Neural progenitor cell (in vitro differentiated cells): ENCODE measurements around the gene MDP1.

ENCODE experiments used
- EZH2 ChIP-seq: fragments of 200-600 bp; sonication (generic); IDR thresholded peaks from 2 replicates; pipeline ENCODE4 v1.6.1; 2017; ENCODE audit warnings: antibody characterized with exemption, mild to moderate bottlenecking, moderate library complexity
- EZH2phosphoT487 ChIP-seq: fragments of 200-600 bp; sonication (generic); IDR thresholded peaks from 2 replicates; pipeline ENCODE4 v1.6.1; 2017; ENCODE audit warnings: antibody characterized with exemption
- TF ChIP-seq, protein P1 (sequence below): fragments of 200-600 bp; sonication (generic); IDR thresholded peaks from 2 replicates; pipeline ENCODE4 v1.5.1; 2017; ENCODE audit warnings: antibody characterized with exemption, mild to moderate bottlenecking

DNA sequence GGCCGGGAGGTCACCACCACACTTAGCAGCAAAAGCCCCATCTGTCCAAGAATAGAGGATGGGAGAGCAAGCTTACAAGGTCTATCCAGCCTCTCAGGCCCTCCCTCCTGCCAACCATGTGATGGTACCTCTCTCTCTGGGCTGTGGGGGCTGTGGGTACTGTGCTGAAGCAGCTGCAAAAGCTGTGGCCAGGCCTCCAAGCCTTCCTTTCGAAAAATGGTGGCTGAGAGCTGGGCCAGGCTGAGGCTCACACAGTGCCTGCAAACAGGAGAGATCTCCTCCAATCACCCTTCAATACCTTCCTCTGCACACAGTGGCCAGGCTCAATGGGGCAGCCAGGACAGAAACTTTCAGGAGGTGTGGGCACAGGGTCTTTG lies 28.3 kb downstream of the MDP1 start:
- TF ChIP-seq EZH2phosphoT487: no peak
- TF ChIP-seq, protein P1, sequence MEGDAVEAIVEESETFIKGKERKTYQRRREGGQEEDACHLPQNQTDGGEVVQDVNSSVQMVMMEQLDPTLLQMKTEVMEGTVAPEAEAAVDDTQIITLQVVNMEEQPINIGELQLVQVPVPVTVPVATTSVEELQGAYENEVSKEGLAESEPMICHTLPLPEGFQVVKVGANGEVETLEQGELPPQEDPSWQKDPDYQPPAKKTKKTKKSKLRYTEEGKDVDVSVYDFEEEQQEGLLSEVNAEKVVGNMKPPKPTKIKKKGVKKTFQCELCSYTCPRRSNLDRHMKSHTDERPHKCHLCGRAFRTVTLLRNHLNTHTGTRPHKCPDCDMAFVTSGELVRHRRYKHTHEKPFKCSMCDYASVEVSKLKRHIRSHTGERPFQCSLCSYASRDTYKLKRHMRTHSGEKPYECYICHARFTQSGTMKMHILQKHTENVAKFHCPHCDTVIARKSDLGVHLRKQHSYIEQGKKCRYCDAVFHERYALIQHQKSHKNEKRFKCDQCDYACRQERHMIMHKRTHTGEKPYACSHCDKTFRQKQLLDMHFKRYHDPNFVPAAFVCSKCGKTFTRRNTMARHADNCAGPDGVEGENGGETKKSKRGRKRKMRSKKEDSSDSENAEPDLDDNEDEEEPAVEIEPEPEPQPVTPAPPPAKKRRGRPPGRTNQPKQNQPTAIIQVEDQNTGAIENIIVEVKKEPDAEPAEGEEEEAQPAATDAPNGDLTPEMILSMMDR: no peak
- no peak for TF ChIP-seq EZH2
